HG03175 (cell line): Measurements from ENCODE around the gene FN3KRP.

Source experiments
- ATAC-seq: cut with Tn5 transposase; IDR thresholded peaks from one replicate; pipeline ENCODE4 v1.9.1; 2021; ENCODE audit warnings: mild to moderate bottlenecking, moderate library complexity; ENCODE audit not compliant: unreplicated experiment

The FN3KRP gene, protein sequence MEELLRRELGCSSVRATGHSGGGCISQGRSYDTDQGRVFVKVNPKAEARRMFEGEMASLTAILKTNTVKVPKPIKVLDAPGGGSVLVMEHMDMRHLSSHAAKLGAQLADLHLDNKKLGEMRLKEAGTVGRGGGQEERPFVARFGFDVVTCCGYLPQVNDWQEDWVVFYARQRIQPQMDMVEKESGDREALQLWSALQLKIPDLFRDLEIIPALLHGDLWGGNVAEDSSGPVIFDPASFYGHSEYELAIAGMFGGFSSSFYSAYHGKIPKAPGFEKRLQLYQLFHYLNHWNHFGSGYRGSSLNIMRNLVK

DNA sequence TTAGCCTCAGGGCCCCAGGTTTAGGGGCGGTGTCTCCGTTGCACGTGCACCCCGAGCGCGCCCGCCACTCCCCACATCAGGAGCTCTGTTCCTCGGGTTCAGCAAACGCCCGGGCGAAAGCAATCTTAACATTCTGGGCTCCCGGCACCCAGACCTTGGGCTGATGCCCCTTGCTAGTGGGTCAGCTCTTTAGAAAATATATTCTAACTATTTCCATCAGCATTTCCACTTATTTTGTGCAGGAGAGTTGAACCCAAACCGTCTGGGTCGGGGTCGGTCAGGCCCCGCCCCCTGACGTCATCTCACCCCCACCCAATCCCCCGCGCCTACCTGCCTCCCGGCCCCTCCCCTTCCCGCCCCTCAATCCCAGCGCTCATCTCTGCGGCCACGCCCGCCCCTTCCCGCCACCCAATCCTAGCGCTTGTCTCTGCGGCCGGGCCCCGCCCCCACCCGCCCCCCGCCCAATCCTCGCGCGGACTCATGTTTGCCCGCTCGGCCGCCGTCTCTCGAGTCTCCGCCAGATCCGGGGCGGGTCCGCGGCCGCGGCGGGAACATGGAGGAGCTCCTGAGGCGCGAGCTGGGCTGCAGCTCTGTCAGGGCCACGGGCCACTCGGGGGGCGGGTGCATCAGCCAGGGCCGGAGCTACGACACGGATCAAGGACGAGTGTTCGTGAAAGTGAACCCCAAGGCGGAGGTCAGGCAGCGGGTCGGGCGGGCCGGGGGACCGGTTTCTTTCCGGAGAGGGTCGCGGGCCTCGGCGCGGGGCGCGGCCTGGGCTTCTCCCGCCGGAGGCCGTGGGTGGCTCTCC lies at the start of gene FN3KRP:
Gene FN3KRP (plus strand): TSS at position 504 of the 808 bp plus-strand sequence. CDS start 50 bp downstream, at position 554.
- peak; percentile 76 for ATAC-seq

DNA sequence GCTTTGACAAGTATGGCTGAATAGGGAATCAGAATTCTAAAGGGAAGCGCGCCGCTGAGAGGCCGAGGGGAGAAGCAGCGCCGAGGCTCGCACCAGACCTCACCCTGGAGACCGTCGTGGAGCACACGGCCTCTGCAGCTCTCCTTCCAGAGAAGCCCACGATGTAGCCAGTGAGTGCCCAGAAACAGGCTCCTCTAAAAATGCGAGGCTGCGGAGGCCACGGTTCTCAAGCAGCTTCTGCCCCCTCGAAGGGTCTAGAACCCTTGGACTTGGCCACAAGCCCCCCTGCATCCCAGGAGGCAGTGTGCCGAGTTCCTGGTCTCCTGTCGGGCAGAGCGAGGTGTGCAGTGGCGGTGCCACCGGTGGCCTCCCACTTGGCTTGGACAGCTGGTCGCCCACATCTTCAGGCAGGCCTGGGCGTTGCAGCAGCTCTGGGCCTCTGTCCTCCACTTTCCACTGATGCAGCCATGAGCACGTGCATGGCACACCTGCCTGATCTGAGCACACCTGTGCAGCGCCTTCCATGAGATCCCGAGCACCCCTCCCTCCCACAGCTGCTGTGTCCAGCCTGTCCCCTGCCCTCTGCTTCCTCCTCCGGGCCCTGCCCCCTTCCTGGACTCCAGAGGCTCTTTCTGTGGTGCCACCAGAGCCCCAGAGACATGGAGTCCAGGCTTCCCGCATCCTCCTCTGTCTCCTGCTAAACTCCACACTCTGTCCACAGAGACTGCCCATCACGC lies 49.4 kb upstream of the FN3KRP start:
- ATAC-seq: no peak

DNA sequence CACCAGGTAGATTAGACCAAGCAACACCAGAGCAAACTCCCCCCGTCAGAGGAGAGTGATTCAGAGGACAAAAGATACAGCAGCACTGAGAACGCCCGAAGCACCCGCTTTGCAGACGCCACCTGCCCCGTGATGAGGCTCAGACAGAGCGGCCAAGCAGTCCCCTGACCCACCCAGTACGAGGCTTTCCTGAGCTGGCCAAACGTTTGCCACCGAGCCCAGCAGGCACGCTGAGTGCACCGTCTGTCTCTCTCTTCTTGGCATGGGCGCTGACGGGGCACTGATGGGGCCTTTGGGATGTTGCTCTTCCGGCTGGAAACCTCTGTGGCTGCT lies 48.9 kb upstream of the FN3KRP start:
- ATAC-seq: no peak

DNA sequence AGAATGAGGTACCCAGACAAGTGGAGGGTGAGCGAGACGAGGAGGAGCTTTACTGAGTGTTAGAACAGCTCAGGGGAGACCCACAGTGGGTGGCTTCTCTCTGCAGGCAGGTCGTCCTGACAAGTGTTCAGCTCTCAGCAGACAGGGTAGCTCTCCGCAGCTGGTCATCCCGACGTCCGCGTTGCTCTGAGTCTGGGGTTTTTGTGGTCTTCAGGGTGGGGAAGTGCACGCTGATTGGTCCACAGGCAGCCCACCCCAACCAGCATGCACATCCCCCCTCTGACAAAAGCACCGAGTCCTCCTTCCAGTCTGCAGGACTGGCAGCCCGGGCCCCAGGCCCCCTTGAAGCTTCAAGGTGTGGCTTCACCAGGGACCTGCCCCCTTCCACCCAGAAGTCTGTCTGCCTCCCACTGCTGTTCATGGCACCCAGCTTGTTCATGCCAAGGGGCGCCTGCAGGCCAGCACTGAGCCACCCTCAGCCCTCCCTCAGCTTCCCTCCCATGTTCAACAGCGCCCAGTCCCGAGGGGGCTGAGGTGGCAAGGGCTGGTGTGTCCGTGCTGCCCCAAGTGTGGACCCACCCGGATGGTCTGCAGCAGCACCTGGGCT lies 48.4 kb upstream of the FN3KRP start:
- no peak for ATAC-seq

DNA sequence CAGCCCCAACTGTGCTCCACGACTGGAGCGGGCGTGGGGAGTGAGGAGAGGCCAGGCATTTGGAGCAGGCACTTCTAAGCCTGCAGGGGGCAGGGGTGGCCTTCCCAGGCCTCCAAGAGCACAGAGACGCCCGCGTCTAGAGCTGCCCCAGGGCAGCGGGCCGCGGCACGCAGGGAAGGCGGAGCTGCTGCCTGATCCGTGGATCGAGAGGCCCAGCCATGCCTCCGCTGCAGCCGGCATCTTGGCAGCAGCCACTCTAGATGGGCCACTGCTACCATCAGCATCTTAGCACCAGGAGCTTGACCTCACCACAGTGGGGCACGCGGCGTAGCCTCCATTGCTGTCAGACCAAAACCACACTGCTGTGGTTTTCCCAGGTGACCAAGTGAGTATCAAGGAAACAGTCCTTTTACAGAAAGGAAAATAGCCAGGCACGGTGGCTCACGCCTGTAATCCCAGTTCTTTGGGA lies 47.8 kb upstream of the FN3KRP start:
- no peak for ATAC-seq

DNA sequence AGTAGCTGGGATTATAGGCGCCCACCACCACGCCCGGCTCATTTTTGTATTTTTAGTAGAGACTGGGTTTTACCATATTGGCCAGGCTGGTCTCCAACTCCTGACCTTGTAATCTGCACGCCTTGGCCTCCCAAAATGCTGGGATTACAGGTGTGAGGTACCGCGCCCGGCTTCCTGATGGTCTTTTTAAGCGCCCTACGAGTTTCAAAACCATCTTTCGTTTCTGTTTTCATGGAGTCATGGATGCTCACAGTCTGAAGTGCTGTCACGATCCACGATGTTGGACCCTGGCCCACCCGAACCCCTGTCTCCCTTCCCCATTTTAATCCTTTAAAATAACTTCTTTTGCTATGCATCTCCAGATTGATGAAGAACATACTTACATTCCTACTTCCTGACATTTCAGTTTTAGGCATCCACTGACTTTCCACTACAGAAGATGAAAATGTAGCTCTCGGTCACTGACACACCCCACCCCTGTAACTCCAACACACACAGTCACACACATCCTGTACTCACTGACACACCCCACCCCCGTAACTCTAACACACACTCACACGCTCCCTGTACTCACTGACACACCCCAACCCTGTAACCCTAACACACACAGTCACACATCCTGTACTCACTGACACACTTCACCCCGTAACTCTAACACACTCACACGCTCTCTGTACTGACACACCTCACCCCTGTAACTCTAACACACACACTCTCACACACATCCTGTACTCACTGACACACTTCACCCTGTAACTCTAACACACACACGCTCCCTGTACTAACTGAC lies 45.6 kb upstream of the FN3KRP start:
- no peak for ATAC-seq

DNA sequence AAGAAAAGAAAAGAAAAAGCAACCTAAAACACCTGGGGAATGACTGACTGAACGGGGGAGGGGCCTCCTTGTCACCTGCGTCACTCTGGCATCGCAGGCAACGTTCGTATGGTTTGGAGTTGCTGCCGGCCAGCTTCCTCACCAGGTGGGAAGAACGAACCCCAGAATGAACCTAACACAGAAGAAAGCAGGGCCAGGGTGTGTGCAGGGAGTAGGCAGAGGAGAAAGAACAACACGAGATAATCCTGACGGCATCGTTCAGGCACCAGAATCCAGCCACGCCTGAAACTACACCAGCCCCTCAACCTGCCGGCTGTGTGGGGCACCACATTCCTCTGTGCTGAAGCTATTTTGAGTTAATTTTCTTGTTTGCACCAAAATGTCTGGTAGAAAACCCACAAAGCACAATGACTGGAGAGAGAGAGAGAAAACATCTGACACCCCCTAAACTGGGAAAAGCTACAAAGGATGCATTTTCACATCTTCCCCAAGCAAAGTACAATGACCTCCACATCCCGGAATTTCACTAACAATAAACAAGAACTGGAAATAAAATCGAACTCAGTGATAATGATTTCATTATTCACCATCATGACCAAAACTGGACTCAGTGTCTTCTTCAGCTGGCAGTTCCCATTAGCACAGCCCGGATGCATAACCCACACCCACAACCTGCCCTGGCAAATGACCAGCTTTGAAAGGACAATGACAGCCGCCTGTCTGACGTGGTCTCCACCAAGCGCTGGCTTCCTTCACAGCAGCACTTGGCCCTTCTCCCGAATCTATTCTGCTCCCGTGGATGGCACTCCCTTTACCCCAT lies 41.6 kb upstream of the FN3KRP start:
- ATAC-seq: no peak

DNA sequence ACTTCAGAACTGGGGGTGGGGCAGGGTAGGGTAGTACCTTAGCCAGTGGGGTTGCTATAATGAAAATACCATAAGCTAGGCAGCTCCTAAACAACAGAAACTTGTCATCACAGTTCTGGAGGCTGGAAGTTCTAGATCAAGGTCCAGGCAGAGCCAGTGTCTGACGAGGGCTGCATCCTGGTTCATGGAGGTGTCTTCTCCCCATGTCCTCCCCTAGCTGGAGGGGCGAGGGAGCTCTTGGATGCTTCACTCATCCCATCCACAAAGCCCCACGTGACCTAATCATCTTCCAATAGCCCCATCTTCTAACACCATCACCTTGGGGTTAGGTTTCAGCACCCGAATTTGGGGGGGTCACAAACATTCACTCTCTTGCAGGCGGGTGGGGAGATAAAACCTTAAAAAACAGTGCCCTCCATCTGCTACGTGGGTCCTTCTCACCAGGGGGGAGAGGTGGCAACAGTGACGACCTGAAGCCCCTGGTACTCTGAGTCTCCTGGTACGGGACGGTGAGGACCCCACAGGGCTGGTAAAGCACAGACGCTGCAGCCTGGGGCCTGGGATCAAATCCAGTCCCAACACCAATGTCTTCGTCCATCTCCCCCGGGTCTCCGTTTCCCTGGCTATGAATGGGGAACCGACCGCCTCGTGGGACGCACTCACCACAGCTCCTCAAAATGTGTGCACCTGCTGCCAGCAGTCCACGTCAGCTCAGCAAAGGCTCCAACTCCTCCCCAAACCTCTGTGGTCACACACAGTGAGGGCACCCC lies 40.8 kb upstream of the FN3KRP start:
- no peak for ATAC-seq

DNA sequence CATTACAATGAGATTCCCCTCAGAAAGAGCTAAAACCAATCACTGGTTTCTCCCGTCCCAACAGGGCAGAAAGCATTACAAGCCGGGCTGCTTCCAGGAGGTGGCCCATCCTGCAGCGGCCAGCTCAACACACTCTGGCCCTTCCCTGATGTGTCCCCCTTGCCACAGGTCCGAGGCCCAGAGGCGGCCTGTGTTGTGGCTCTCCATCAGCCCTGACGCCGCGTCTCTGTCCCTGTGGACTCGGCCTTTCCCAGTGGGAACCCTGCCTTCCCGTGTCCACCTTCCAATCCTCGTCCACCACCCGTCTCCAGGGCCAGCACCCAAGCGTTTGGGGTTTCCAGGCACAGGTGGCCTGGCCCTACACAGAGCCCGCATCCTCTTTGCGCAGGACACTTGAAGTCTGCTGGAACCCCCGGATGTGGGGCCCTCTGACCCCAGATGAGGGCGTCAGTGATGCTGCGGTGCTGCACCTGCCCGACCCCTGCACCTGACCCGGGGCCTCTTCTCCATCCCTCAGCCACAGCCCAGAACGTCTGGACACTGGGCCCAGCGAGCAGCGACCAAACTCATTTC lies 39.1 kb upstream of the FN3KRP start:
- no peak for ATAC-seq

DNA sequence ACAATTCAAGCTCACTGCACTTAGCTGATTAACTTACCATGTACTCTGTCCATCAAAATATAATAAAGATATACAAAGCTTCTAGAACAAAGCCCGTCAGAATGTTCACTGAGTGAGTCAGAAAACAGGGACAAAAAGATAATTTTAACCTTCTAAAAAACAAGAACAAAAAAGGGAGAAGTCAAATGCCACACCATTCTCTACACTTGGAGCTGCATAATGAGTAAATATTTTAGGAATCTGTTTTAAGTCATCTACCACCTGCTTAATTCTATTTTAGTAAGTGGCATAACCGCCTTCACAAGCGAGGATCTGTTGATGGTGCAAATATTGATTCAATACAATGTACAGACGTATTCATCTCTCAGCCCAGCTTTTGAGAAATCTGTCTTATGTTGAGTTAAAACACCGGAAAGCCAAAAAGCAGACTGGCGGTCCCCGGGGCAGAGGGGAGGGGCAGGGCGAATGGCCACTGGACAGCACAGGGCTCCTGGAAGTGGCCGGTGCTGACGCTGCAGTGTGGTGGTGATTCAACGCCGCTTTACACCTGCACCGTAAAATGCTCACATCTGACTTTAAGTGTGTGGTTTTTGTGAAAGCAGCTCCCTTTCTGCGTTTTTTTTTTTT lies 38.1 kb upstream of the FN3KRP start:
- ATAC-seq: no peak

DNA sequence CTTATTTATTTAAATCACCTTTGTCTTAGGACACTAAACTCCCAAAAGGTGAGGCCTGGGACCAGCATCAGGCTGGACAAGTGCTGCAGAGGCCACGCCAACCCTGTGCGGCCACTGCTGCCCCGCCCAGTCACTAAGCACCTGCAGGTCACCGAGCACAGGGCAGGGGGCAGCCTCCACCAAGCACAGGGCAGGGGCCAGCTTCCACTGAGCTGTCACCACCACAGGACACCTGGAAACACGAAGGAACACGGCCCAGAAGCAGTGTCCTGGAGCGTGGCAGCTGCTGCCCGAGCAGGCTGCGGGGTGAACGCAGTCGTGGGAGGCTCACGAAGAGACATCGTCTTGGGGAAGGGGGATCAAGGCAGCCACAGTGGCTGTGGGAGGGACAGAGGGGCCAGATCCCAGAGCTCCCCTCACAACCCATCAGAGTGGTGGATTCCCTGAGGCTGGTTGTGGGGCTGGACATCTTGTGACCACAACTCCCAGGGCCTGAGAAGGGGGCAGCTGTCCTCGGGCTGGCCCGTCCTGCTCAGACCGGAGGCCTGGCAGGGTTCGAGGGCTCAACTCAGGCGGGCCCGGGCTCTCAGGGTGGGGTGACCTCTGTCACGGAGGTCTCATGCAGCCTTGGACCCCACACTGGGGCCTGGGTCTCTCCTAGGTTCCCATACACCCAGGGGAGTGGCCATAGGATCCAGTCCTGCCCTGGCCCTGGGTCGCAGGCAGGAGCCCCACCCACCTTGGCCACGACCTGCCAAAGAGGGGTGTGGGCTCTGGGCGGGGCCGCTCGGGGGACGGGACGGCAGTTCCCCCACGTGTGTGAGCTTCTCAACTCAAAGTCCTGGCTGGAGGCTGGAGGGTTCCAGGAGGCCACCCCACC lies 36.7 kb upstream of the FN3KRP start:
- ATAC-seq: no peak

DNA sequence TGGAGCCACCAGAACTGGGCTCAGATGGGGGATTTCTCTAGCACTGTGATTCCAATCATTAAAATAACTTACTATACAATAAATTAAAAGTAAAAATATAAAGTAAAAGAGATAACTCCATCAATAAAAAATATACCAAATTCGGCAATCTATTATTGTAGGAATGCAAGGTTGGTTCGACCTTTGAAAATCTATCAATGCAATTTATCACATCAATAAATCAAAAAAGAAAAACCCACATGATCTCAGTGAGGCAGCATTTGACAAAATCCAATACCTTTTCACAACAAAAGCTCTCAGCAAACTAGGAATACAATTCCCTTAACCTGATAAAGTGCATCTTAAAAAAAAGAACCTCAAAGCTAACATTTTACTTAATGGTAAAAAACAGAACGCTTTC lies 35.0 kb upstream of the FN3KRP start:
- no peak for ATAC-seq

DNA sequence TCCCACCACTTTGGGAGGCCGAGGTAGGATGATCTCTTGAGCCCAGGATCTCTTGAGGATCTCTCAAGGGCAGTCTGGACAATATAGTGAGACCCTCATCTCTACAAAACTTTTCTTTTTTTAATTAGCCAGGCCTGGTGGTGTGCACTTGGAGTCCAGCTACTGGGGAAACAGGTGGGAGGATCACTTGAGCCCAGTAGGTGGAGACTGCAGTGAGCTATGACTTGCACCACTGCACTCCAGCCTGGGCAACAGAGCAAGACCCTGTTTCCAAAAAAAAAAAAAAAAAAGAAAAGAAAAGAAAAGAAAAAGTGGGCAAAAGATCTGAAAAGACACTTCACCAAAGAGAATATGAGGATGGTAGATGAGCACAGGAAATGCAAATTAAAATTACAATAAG lies 33.0 kb upstream of the FN3KRP start:
- no peak for ATAC-seq

DNA sequence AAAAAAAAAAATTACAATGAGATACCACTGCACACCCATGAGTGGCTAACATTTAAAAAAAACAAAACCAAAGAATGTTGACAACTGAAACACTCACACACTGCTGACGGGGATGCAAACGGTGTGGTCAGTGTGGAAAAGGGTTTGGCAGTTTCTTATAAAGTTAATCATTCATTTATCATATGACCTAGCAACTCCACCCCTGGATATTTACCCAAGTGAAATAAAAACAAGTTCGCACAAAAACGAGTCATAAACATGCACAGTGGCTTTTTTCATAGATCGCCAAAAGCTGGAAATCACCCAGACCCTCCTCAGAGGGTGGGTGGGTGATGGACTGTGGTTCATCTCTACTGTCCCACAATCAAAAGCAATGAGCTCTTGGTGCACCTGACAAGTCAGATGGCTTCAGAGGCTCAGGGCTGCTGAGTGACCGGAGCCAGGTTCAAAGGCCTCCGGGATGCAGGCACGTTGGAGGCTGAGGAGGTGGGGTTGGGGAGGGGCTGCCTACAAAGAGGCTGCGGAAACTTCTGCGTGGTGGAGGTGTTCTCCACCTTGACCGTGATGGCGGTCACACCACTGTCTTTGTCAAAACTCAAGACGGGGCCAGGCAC lies 32.2 kb upstream of the FN3KRP start:
- peak; percentile 85 for ATAC-seq

DNA sequence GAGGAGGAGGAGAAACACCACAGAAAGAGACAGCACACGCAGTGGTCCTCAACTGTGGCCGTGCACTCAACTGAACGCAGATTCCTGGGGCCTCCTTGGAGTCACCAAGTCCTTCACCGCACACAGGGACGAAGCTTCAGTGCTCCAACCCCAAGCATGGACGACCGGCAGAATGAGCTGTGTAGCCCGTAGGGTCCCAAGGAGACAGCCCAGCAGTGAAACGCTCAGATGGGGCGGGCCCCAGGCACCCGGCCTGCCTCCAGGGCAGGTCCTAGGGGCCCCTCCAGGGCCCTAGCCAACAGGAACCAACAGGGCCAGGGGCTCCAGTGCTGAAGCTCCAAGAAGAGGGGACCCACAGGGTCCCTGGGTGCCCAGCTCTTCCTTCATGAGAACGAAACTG lies 31.2 kb upstream of the FN3KRP start:
- ATAC-seq: no peak
